A549 (cell line): ENCODE data around the gene PTPRK.

ENCODE experiments used
- CEBPB ChIP-seq, 2 experiments: fragments of >200 bp in 1 of 2; sonication (Bioruptor Twin) in 1 of 2; formaldehyde crosslinking in 1 of 2; IDR thresholded peaks; 2 replicates each; pipeline ENCODE4 v1.6.1; 2012 to 2016
- POLR2A ChIP-seq: IDR thresholded peaks from 2 replicates; pipeline ENCODE4 v1.6.1; 2012; ENCODE audit warnings: mild to moderate bottlenecking, low read length

GRCh38 chr6:128192972-128193371 lies 327.4 kb downstream of the PTPRK start:
- no peak for TF ChIP-seq CEBPB (IDR thresholded peaks at IDR 0.05)
- no peak for TF ChIP-seq POLR2A
